Fibroblast of pulmonary artery (primary cell): ENCODE results near the gene CREB5.

Experiments used
- DNase-seq: peaks from one replicate; pipeline ENCODE4 v3.0.0-alpha.2; 2010; ENCODE audit warnings: low read depth
- H3K4me3 ChIP-seq: replicated peaks from 2 replicates; pipeline ENCODE4 v1.5.1; 2011; ENCODE audit warnings: low read depth, mild to moderate bottlenecking, control low read depth, low read length, moderate library complexity
- CTCF ChIP-seq: IDR thresholded peaks from 2 replicates; pipeline ENCODE4 v1.5.1; 2011; ENCODE audit warnings: mild to moderate bottlenecking, control low read depth, low read length, inconsistent platforms; ENCODE audit errors: missing control alignments

CREB5 gene

GRCh38 chr7:28802450-28802849 lies 390.1 kb downstream of the CREB5 start:
- TF ChIP-seq CTCF = no peak
- H3K4me3 ChIP-seq = no peak overlapping the region
- no peak for DNase-seq

DNA sequence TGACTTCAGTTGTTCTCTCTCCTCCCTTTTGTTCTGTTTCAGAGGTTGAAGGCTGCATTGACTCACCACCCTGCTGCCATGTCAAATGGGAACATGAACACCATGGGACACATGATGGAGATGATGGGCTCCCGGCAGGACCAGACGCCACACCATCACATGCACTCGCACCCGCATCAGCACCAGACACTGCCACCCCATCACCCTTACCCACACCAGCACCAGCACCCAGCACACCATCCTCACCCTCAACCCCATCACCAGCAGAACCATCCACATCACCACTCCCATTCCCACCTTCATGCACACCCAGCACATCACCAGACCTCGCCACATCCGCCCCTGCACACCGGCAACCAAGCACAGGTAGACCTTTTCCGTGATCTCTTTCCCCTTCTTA lies 391.8 kb downstream of the CREB5 start:
- no peak for DNase-seq
- no peak for TF ChIP-seq CTCF
- no peak overlapping the region for H3K4me3 ChIP-seq

DNA sequence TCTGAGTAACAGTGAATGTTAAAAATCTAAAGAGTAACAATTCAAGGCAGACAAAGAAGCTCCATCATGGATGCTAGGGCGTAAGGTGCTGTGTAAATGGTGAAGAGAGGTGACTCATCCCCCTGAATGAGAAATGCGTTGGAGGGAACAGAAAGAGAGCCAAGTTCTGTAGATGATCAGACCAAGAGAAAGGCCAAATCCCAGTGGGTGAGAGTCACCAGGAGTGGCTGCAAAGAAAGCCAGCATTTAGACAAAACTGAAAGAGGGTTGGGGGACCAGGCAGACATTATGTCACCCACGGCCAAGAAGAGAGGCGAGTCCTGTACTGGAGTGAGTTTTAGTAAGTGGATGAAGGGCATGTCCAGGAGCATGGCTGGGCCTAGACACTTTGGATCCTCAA lies 392.7 kb downstream of the CREB5 start:
- no peak overlapping the region for H3K4me3 ChIP-seq
- TF ChIP-seq CTCF = no peak
- DNase-seq = peak; percentile 88

DNA sequence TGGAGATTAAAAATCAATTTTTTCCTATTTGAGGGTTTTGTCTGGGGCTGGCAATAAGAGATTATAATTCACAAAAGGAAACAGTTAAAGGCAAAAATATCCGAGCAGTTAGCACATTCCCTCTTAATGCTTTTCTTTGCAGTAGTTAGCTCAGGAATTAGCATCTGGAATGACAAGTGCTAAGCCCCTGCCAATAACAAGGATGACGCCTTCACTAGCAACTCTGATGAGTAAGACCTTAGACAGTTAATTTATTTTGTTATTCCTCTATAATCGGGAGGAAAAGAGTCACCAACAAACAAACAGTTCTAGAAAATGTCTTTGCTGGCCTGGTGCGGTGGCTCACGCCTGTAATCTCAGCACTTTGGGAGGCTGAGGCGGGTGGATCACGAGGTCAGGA lies 394.5 kb downstream of the CREB5 start:
- no peak for TF ChIP-seq CTCF
- DNase-seq = no peak
- H3K4me3 ChIP-seq = no peak overlapping the region

DNA sequence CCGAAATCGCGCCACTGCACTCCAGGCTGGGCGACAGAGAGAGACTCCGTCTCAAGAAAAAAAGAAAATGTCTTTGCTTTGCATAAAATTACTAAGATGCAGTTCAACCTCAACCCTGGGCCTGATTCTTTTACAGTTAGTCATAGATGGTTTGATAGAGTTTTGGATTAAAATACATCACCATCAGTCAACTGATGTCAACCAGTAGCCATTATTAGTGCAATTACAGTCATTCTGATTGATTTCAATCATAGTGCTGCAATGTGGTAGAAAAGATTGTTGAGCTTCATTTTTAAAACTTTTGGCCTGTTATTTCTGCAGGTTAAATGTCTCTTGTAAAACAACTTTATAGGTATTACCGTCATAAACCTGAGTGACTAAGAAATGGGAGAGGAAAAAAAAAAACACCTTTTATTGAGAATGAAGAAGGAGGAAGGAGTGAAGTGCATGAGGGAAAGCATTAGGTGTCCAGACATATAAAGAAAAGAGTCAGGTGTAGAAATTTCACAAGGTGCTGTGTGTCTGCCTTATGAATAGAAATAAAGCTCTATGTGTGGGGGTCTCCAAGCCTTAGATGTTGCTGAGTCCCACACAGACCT lies 395.2 kb downstream of the CREB5 start:
- H3K4me3 ChIP-seq = no peak overlapping the region
- DNase-seq = no peak
- no peak for TF ChIP-seq CTCF

GRCh38 chr7:28808796-28809533 lies 396.6 kb downstream of the CREB5 start:
- H3K4me3 ChIP-seq = no peak overlapping the region
- TF ChIP-seq CTCF = no peak
- DNase-seq = peak; percentile 28

DNA sequence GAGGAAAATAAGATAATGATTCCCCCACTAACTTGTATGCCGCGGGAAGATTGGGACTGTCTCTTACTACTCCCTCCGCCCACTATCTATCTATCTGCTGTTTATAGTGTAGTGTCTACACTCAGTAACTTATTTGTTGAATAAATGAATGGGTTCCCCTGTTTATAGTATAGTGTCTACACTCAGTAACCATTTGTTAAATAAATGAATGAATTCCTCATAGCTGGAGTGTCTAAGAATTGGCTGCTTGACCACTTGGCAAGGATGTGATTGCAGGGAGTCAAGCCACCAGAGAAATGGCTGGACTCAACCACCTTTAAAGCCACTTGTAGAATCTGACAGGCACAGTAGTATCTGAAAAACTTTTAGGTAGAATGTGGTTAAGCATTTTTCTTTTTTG lies 398.7 kb downstream of the CREB5 start:
- TF ChIP-seq CTCF = no peak
- no peak overlapping the region for H3K4me3 ChIP-seq
- DNase-seq = no peak
